A673 (cell line): ENCODE measurements around the gene PCNX3.

ENCODE experiments used
- EZH2 ChIP-seq: fragments of 200-600 bp; sonication (generic); IDR thresholded peaks from 2 replicates; pipeline ENCODE4 v1.6.1; 2017; ENCODE audit warnings: borderline replicate concordance, low read depth, mild to moderate bottlenecking, mixed read lengths, antibody characterized with exemption, low read length; ENCODE audit not compliant: poor library complexity, severe bottlenecking
- TF ChIP-seq, protein P1 (sequence below): fragments of 300-800, 200-600 bp; sonication (generic); conservative IDR thresholded peaks from 2 replicates; pipeline ENCODE4 v1.5.1; 2017; ENCODE audit warnings: low read depth, mild to moderate bottlenecking, antibody characterized with exemption, low read length, moderate library complexity, mixed read lengths

DNA sequence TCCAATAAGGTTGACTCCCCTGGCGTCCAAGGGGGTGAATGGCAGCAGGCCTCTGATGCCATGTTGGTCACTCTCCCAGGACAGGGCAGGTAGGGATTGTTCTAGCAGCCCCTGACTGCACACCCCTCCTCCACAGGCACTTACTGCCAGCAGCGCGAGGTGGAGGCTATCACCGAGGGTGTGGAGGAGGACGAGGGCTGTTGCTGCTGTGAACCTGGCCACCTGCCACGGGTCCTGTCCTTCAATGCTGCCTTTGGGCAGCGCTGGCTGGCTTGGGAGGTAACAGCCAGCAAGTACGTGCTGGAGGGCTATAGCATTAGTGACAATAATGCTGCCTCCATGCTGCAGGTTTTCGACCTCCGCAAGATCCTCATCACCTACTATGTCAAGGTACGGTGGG lies 14.6 kb downstream of the PCNX3 start:
- TF ChIP-seq, protein P1, sequence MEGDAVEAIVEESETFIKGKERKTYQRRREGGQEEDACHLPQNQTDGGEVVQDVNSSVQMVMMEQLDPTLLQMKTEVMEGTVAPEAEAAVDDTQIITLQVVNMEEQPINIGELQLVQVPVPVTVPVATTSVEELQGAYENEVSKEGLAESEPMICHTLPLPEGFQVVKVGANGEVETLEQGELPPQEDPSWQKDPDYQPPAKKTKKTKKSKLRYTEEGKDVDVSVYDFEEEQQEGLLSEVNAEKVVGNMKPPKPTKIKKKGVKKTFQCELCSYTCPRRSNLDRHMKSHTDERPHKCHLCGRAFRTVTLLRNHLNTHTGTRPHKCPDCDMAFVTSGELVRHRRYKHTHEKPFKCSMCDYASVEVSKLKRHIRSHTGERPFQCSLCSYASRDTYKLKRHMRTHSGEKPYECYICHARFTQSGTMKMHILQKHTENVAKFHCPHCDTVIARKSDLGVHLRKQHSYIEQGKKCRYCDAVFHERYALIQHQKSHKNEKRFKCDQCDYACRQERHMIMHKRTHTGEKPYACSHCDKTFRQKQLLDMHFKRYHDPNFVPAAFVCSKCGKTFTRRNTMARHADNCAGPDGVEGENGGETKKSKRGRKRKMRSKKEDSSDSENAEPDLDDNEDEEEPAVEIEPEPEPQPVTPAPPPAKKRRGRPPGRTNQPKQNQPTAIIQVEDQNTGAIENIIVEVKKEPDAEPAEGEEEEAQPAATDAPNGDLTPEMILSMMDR, result no peak
- no peak for TF ChIP-seq EZH2
